ENCODE measurements around the gene STARD9.
"Not testable (repeated sequence)": the region's sequence is repeated elsewhere in the genome, so short reads cannot be mapped to it uniquely, and the experiment has no call there.

Gene STARD9

GRCh38 chr15:42591238-42591934 is 16.0 kb downstream of the STARD9 start:
- FAIRE-seq: no peak

GRCh38 chr15:42592716-42593115 is 17.3 kb downstream of the STARD9 start:
- no peak for FAIRE-seq

- no peak for FAIRE-seq
Measured at GRCh38 chr15:42593143-42593542, 17.7 kb downstream of the STARD9 start.

- FAIRE-seq: no peak
Measured at GRCh38 chr15:42594095-42594494, 18.7 kb downstream of the STARD9 start.

- FAIRE-seq: no peak
Measured at GRCh38 chr15:42595626-42596240, 20.3 kb downstream of the STARD9 start.

- FAIRE-seq: not testable (repeated sequence)
Measured at GRCh38 chr15:42601316-42601715, 25.9 kb downstream of the STARD9 start.

- no peak for FAIRE-seq
Measured at GRCh38 chr15:42602501-42602900, 27.1 kb downstream of the STARD9 start.

GRCh38 chr15:42603978-42604377 is 28.6 kb downstream of the STARD9 start:
- FAIRE-seq: no peak

GRCh38 chr15:42604894-42605744 is 29.7 kb downstream of the STARD9 start:
- FAIRE-seq: no peak

GRCh38 chr15:42605796-42606195 is 30.4 kb downstream of the STARD9 start:
- FAIRE-seq: no peak

GRCh38 chr15:42608110-42608531 is 32.7 kb downstream of the STARD9 start:
- no peak for FAIRE-seq

GRCh38 chr15:42608752-42609488 is 33.5 kb downstream of the STARD9 start:
- FAIRE-seq: no peak

GRCh38 chr15:42611532-42611931 is 36.1 kb downstream of the STARD9 start:
- no peak for FAIRE-seq

GRCh38 chr15:42612367-42612912 is 37.0 kb downstream of the STARD9 start:
- FAIRE-seq: no peak

- FAIRE-seq: no peak
Measured at GRCh38 chr15:42616107-42616506, 40.7 kb downstream of the STARD9 start.

GRCh38 chr15:42619656-42620371 is 44.4 kb downstream of the STARD9 start:
- FAIRE-seq: no peak

GRCh38 chr15:42621386-42621785 is 46.0 kb downstream of the STARD9 start:
- FAIRE-seq: no peak

GRCh38 chr15:42621996-42622925 is 46.9 kb downstream of the STARD9 start:
- no peak for FAIRE-seq

GRCh38 chr15:42623951-42624350 is 48.5 kb downstream of the STARD9 start:
- no peak for FAIRE-seq

GRCh38 chr15:42627485-42627884 is 52.1 kb downstream of the STARD9 start:
- no peak for FAIRE-seq

GRCh38 chr15:42628761-42629160 is 53.4 kb downstream of the STARD9 start:
- FAIRE-seq: no peak
